Adrenal gland (tissue), 5 donors: ENCODE results near the gene GNG3.
A peak's percentile ranks its signal among the peaks of the same experiment; 100 is the strongest.

ENCODE experiments used
- POLR2A ChIP-seq, 2 donors: fragments of 450-650 bp; IDR thresholded peaks; one replicate each; pipeline ENCODE4 v1.6.1; 2017; ENCODE audit warnings: antibody characterized with exemption in 2 of 2, mild to moderate bottlenecking in 2 of 2, moderate library complexity in 1 of 2
- TF ChIP-seq, protein P1 (sequence below), 6 experiments: fragments of 450-650 bp in 4 of 6; fragments of 200-600 bp in 2 of 6; sonication (generic) in 1 of 6; IDR thresholded peaks; 1 replicate in 5 of 6; 2 replicates in 1 of 6; pipeline versions ENCODE4 v1.5.1 to v1.8.0; 2016 to 2021; ENCODE audit warnings: antibody characterized with exemption in 6 of 6, mild to moderate bottlenecking in 2 of 6, moderate library complexity in 1 of 6
- donor health status: DM: no; HTN: no; CAD: no.

DNA sequence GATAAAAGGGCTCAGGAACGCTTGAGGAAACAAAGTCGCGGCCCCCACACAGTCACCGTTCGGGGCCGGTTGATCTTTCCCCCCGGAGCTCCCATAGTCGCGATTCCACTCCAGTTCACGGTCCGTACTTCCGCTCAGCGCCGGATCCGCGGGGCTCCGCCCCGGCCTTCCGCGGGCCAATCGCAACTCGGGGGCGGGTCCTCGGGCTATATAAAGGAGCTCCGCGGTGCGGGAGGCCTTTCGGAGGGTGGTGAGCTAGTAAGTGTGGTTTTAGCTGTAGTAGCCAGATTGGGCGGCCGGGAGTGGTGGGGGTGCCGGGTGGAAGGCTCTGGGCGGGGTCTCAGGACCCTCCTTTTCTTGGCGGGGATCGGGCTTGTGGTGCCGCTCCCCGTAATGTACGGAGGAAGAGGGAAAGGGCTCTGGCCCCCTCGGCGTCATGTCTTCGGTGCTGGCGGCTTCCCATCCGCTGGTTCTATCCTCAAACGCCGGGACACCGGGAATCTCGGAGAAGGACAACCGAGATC, 42.3 kb upstream of the GNG3 start, which contains the start of the genes C11orf98 and CSKMT:
- TF ChIP-seq, protein P1, sequence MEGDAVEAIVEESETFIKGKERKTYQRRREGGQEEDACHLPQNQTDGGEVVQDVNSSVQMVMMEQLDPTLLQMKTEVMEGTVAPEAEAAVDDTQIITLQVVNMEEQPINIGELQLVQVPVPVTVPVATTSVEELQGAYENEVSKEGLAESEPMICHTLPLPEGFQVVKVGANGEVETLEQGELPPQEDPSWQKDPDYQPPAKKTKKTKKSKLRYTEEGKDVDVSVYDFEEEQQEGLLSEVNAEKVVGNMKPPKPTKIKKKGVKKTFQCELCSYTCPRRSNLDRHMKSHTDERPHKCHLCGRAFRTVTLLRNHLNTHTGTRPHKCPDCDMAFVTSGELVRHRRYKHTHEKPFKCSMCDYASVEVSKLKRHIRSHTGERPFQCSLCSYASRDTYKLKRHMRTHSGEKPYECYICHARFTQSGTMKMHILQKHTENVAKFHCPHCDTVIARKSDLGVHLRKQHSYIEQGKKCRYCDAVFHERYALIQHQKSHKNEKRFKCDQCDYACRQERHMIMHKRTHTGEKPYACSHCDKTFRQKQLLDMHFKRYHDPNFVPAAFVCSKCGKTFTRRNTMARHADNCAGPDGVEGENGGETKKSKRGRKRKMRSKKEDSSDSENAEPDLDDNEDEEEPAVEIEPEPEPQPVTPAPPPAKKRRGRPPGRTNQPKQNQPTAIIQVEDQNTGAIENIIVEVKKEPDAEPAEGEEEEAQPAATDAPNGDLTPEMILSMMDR (IDR thresholded peaks at IDR 0.05) = no peak
- TF ChIP-seq POLR2A (IDR thresholded peaks at IDR 0.05) = peak; percentile 97 to 98
